ENCODE results near the gene PCDHGA8. TPM values are rescaled to one million over a fixed set of nuclear protein-coding genes. Genes with fewer than 3 reads are reported as not detected.
A peak's percentile ranks its signal among the peaks of the same experiment; 100 is the strongest.
"Not testable (repeated sequence)": the region's sequence is repeated elsewhere in the genome, so short reads cannot be mapped to it uniquely, and the experiment has no call there.

Gene PCDHGA8
- total RNA-seq, 4 donors from 2014 or later, result 3.0 to 6.8 (median 3.6) TPM

DNA sequence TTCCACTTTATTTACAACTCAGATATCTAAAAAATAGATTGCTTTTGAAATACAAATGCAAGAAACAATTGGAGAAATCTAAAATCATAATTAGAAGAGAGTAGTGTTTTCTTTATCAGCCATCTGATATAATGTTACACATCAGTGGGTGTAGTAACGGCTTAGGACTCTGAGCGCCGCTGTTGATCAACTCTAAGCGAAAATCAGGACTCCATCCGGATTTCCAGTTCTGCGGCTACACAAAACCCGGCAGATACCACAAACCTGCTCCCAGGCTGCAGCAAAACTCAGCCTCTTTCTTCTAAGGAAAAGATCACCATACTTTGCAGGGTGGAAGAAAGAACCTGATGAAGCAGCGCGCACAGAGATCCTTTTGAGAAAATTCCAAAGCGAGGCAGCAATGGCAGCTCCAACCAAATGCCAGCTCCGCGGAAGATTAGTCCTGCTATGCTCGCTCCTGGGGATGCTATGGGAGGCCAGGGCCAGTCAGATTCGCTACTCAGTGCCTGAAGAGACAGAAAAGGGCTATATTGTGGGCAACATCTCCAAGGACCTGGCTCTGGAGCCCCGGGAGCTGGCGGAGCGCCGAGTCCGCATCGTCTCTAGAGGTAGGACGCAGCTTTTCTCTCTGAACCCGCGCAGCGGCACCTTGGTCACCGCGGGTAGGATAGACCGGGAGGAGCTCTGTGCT is 10.3 kb downstream of the PCDHGA8 start, which contains the start of gene PCDHGA9:
Gene PCDHGA9, plus strand, starts transcription at position 226 of the 691 bp plus-strand sequence. Its CDS starts 175 bp downstream, at position 401.
- WGBS, 2 donors (ENCODE audit: low coverage in 1 of 2), result 13 to 14% methylated on average over 16 to 20 of the region's 27 CpGs
- ATAC-seq, result no peak
- Histone ChIP-seq H3K27me3 (peaks cover 8% of the 10 kb centered on the region), H3K4me3 (peak within 1 kb of the TSS; percentile 8 to 34), H3K4me1 (peaks cover 0 to 4% (median 0%) of the 10 kb centered on the region in 3 donors), H3K9me3 (peaks cover 3 to 95% (median 15%) of the 10 kb centered on the region in 3 donors), H3K36me3 (peaks cover 0 to 17% of the 10 kb centered on the region in 2 donors), H3K27ac (no peak within 1 kb of the TSS)
- TF ChIP-seq, protein P1, sequence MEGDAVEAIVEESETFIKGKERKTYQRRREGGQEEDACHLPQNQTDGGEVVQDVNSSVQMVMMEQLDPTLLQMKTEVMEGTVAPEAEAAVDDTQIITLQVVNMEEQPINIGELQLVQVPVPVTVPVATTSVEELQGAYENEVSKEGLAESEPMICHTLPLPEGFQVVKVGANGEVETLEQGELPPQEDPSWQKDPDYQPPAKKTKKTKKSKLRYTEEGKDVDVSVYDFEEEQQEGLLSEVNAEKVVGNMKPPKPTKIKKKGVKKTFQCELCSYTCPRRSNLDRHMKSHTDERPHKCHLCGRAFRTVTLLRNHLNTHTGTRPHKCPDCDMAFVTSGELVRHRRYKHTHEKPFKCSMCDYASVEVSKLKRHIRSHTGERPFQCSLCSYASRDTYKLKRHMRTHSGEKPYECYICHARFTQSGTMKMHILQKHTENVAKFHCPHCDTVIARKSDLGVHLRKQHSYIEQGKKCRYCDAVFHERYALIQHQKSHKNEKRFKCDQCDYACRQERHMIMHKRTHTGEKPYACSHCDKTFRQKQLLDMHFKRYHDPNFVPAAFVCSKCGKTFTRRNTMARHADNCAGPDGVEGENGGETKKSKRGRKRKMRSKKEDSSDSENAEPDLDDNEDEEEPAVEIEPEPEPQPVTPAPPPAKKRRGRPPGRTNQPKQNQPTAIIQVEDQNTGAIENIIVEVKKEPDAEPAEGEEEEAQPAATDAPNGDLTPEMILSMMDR (IDR thresholded peaks at IDR 0.05), result peak in 1 of 4 experiments; percentile 23
- no peak for TF ChIP-seq POLR2A (IDR thresholded peaks at IDR 0.05)

DNA sequence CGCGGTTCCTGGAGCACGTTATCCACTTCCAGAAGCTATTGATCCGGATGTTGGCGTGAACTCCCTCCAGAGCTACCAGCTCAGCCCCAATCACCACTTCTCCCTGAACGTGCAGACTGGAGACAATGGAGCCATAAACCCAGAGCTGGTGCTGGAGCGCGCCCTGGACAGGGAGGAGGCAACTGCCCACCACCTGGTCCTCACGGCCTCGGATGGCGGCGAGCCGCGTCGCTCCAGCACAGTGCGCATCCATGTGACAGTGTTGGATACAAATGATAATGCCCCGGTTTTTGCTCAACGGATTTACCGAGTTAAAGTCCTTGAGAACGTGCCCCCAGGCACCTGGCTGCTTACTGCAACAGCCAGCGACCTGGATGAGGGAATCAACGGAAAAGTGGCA is 11.0 kb downstream of the PCDHGA8 start:
- H3K4me1 ChIP-seq, result peaks cover 0 to 4% (median 0%) of the 10 kb centered on the region in 3 donors
- TF ChIP-seq EP300 (IDR thresholded peaks at IDR 0.05) (no peak), POLR2AphosphoS5 (IDR thresholded peaks at IDR 0.05) (no peak), POLR2A (IDR thresholded peaks at IDR 0.05) (no peak)
- TF ChIP-seq, protein P1 (IDR thresholded peaks at IDR 0.05), result no peak
- no peak for ATAC-seq
- H3K9me3 ChIP-seq, result peaks cover 3 to 98% (median 15%) of the 10 kb centered on the region in 3 donors
- H3K27me3 ChIP-seq, result peaks cover 8% of the 10 kb centered on the region
- no peak overlapping the region for H3K27ac ChIP-seq
- H3K4me3 ChIP-seq, result peak overlapping the region in 1 of 2 donors; percentile 34
- 21 to 25% methylated on average over 5 to 22 of the region's 22 CpGs for WGBS, 2 donors (ENCODE audit: low coverage in 1 of 2)
- H3K36me3 ChIP-seq, result peaks cover 0 to 22% of the 10 kb centered on the region in 2 donors

DNA sequence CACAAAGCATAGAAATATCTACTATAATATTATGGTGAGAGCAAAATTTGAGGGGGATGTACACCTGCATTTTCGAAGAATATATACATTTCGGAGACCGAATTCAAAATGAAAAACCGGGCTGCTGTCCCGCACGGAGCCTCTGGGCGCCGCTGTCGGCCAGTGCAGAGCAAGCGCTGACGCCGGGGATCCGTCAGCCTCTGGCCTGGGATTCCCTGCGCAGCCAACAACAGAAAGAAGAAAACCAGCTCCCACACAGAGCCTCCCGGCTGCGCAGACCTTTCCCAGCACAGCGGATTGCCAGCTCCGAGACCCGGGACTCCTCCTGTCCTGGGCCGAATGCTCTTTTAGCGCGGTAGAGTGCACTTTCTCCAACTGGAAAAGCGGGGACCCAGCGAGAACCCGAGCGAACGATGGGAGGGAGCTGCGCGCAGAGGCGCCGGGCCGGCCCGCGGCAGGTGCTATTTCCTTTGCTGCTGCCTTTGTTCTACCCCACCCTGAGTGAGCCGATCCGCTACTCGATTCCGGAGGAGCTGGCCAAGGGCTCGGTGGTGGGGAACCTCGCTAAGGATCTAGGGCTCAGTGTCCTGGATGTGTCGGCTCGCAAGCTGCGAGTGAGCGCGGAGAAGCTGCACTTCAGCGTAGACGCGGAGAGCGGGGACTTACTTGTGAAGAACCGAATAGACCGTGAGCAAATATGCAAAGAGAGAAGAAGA is 15.5 kb downstream of the PCDHGA8 start, which contains the start of gene PCDHGB6:
Gene PCDHGB6, plus strand, starts transcription at position 232 of the 716 bp plus-strand sequence. Its CDS starts 182 bp downstream, at position 414.
- peak within 1 kb of the TSS; percentile 16 to 41 for H3K4me3 ChIP-seq
- H3K4me1 ChIP-seq, H3K27me3 ChIP-seq, ATAC-seq: not testable (repeated sequence)
- H3K27ac ChIP-seq, result peak within 1 kb of the TSS in 2 of 4 donors; percentile 35 to 48
- TF ChIP-seq, protein P1 (IDR thresholded peaks at IDR 0.05), result peak in 3 of 4 experiments; percentile 23 to 55 (median 33)
- peaks cover 0 to 99% (median 21%) of the 10 kb centered on the region in 3 donors for H3K9me3 ChIP-seq
- 10 to 20% methylated on average over 15 to 18 of the region's 51 CpGs for WGBS, 2 donors (ENCODE audit: low coverage in 1 of 2)
- H3K36me3 ChIP-seq, result peaks cover 0 to 33% of the 10 kb centered on the region in 2 donors

DNA sequence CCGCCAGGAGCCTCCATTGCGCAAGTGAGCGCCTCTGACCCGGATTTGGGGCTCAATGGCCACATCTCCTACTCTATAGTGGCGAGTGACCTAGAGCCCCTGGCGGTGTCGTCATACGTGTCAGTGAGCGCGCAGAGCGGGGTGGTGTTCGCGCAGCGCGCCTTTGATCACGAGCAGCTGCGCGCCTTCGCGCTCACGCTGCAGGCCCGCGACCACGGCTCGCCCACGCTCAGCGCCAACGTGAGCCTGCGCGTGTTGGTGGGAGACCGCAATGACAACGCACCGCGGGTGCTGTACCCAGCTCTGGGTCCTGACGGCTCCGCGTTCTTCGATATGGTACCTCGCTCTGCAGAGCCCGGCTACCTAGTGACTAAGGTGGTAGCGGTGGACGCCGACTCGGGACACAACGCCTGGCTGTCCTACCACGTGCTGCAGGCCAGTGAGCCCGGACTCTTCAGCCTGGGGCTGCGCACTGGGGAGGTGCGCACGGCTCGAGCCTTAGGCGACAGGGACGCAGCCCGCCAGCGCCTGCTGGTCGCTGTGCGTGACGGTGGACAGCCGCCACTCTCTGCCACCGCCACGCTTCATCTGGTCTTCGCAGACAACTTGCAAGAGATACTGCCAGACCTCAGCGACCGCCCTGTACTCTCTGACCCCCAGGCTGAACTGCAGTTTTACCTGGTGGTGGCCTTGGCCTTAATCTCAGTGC is 17.3 kb downstream of the PCDHGA8 start:
- TF ChIP-seq, protein P1 (IDR thresholded peaks at IDR 0.05), result no peak
- no peak for TF ChIP-seq POLR2A (IDR thresholded peaks at IDR 0.05)
- no peak for TF ChIP-seq EP300 (IDR thresholded peaks at IDR 0.05)
- TF ChIP-seq POLR2AphosphoS5 (IDR thresholded peaks at IDR 0.05), result no peak
- Histone ChIP-seq H3K9me3 (peaks cover 0 to 99% (median 19%) of the 10 kb centered on the region in 3 donors), H3K36me3 (peaks cover 0 to 36% of the 10 kb centered on the region in 2 donors), H3K4me1 (no peaks in the 10 kb centered on the region), H3K27ac (no peak overlapping the region), H3K4me3 (peak overlapping the region in 1 of 2 donors; percentile 1), H3K27me3 (peaks cover 8% of the 10 kb centered on the region)
- WGBS, 2 donors (ENCODE audit: low coverage in 1 of 2), result 13 to 37% methylated on average over 2 to 3 of the region's 64 CpGs
- no peak for ATAC-seq

All from gastroesophageal sphincter (tissue), 4 donors.